PFSK-1 (cell line): Measurements from ENCODE around the gene SHISAL1.

Experiments used
- FOXP2 ChIP-seq: optimal IDR thresholded peaks from 2 replicates; pipeline ENCODE3; 2011; ENCODE audit warnings: borderline replicate concordance, control low read depth, inconsistent platforms; ENCODE audit not compliant: insufficient read depth; ENCODE audit errors: extremely low read length, extremely low read depth
- POLR2AphosphoS5 ChIP-seq: IDR thresholded peaks from 2 replicates; pipeline ENCODE4 v1.6.1; 2012; ENCODE audit warnings: low read depth, mild to moderate bottlenecking, control low read depth, low read length, moderate library complexity
- SIN3A ChIP-seq: IDR thresholded peaks from 2 replicates; pipeline ENCODE4 v1.6.1; 2012; ENCODE audit warnings: mild to moderate bottlenecking, low read length, moderate library complexity, borderline replicate concordance; ENCODE audit not compliant: insufficient read depth
- TAF1 ChIP-seq: IDR thresholded peaks from 2 replicates; pipeline ENCODE4 v1.6.1; 2012; ENCODE audit warnings: low read length, control low read depth, borderline replicate concordance; ENCODE audit not compliant: insufficient read depth
- TF ChIP-seq, protein P1 (sequence below), 2 experiments: IDR thresholded peaks; 2 replicates each; pipeline versions ENCODE4 v1.6.1 to v1.8.0; 2011 to 2012; ENCODE audit warnings: low read depth in 2 of 2, low read length in 2 of 2, control low read depth in 1 of 2, inconsistent platforms in 1 of 2, mild to moderate bottlenecking in 1 of 2, moderate library complexity in 1 of 2; ENCODE audit not compliant: insufficient read depth in 1 of 2

The SHISAL1 gene

DNA sequence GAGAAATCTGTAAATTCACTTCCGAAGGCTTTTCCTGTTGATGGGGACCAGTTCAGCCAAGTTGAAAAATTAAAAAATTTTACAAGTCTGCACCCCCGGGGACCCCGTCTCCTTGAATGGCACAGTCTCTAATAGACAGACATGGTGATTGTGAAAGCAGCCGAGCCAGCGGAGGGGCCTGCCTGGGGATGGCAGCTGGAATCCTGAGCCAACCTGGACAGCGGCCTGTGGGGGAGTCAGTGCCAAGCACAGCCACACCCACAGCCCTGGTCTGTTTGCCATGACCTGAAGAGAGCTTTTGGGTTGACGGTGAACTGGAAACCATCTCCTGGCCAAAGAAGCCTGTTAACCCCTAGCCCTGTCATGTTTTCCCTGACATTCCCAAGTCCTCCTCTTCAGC is 67.3 kb downstream of the SHISAL1 start:
- TF ChIP-seq FOXP2 = no peak
- TF ChIP-seq, protein P1, sequence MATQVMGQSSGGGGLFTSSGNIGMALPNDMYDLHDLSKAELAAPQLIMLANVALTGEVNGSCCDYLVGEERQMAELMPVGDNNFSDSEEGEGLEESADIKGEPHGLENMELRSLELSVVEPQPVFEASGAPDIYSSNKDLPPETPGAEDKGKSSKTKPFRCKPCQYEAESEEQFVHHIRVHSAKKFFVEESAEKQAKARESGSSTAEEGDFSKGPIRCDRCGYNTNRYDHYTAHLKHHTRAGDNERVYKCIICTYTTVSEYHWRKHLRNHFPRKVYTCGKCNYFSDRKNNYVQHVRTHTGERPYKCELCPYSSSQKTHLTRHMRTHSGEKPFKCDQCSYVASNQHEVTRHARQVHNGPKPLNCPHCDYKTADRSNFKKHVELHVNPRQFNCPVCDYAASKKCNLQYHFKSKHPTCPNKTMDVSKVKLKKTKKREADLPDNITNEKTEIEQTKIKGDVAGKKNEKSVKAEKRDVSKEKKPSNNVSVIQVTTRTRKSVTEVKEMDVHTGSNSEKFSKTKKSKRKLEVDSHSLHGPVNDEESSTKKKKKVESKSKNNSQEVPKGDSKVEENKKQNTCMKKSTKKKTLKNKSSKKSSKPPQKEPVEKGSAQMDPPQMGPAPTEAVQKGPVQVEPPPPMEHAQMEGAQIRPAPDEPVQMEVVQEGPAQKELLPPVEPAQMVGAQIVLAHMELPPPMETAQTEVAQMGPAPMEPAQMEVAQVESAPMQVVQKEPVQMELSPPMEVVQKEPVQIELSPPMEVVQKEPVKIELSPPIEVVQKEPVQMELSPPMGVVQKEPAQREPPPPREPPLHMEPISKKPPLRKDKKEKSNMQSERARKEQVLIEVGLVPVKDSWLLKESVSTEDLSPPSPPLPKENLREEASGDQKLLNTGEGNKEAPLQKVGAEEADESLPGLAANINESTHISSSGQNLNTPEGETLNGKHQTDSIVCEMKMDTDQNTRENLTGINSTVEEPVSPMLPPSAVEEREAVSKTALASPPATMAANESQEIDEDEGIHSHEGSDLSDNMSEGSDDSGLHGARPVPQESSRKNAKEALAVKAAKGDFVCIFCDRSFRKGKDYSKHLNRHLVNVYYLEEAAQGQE (IDR thresholded peaks at IDR 0.05; ENCODE audit: insufficient read depth in 1 of 2, low read depth in 2 of 2, low read length in 2 of 2) = no peak
- no peak for TF ChIP-seq TAF1
- no peak for TF ChIP-seq POLR2AphosphoS5
- TF ChIP-seq SIN3A = no peak

DNA sequence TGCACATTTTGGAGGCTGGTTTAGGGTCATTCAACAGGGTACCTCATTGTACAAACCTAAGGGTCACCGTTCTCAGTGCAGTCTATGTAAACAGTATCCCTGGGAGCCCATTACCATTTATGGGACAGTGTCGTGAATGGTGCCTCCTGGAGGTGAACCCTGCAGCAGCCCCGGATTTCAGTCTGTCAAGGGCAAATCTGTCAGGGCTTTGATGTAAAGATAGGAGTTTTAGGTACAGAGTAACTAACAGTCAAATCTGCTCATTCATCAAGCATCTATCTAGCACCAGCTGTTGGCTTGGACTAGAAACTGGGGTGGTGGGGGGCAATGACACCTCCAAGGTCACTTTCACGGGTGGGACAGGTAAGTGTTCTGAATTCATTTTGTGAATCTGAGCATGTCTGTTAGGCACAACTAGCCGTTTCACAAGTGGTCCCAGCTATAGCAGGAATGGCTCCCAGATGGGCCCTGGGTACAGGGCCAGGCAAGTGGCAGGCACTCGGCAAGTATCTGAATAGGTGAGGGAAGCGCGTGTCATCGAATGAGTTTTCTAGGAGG is 68.4 kb downstream of the SHISAL1 start:
- TF ChIP-seq FOXP2 (no peak), POLR2AphosphoS5 (no peak), TAF1 (no peak), SIN3A (no peak)
- TF ChIP-seq, protein P1 (IDR thresholded peaks at IDR 0.05; ENCODE audit: insufficient read depth in 1 of 2, low read depth in 2 of 2, low read length in 2 of 2) = no peak

DNA sequence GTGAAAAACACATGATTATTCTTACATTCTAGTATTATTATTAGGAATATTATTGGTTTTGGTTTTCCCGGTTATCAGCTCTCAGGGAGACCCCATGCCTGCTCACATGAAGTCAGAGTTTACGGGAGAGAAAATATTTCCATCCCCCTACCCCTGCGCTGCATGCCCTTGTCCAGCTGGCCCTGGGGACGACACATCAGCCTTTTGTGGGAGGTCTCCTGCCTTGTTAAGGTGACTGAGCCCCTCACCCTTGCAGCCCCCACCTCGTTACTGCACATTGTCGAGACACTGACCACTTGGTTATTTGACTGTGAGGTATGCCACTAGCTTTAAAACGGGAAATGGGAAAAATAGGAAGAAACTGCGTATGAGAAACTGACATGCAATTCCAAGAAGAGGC is 69.0 kb downstream of the SHISAL1 start:
- no peak for TF ChIP-seq POLR2AphosphoS5
- no peak for TF ChIP-seq FOXP2
- no peak for TF ChIP-seq SIN3A
- no peak for TF ChIP-seq TAF1
- TF ChIP-seq, protein P1 (IDR thresholded peaks at IDR 0.05; ENCODE audit: insufficient read depth in 1 of 2, low read depth in 2 of 2, low read length in 2 of 2) = no peak

DNA sequence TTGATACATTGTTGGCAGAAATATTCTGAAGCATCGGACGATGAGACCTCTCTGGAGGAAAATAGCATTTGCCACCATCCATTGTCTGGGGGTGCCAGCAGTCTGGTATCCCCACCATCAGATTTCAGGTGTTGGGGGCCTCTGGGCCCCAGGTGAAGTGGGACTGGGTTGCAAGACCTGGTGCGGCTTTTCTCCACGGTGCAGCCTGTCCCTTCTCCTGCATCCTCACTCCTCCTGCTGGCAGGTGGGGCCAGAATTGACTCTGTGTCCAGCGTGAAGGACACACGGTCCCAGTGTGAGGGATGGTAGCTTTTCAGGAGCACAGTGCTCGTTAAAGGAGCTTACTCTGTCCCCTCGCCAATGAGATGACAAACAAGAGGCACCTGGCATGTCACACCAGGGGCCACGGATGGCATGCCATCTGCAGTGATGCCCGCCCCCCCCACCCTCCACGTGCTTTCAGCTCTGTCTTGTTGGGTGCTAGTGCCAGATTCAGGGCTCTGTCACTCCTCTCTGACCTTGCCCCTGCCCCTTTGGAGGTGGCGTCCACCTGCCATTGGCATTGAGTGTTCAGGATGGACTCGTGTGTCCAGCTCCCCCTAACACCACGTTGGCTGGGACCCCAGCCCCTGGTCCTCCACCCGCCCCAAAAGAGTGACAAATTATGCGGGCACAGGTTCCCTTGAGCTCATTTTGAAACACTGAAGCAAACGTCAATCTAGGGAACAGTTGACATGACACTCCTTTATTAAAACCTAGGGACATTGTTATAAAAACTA is 69.6 kb downstream of the SHISAL1 start:
- TF ChIP-seq FOXP2 (no peak), POLR2AphosphoS5 (no peak), TAF1 (no peak), SIN3A (no peak)
- TF ChIP-seq, protein P1 (IDR thresholded peaks at IDR 0.05; ENCODE audit: insufficient read depth in 1 of 2, low read depth in 2 of 2, low read length in 2 of 2) = no peak
